Upper lobe of left lung (tissue), 6 donors: ENCODE data around the gene FBXL13. TPM values are rescaled to one million over a fixed set of nuclear protein-coding genes. Genes with fewer than 3 reads are reported as not detected.
"Not testable (repeated sequence)": the region's sequence is repeated elsewhere in the genome, so short reads cannot be mapped to it uniquely, and the experiment has no call there.

Experiments used
- ATAC-seq, 2 donors: fragments of 200-7000 bp; cut with Tn5 transposase; one replicate each; pipeline ENCODE4 v1.9.1; 2022; ENCODE audit warnings: mild to moderate bottlenecking in 2 of 2, moderate library complexity in 2 of 2; ENCODE audit not compliant: low FRiP score in 2 of 2
- DNase-seq, 2 donors: peaks; one replicate each; pipeline ENCODE4 v3.0.0-alpha.2; 2019 to 2020
- H3K27ac ChIP-seq, 4 donors: fragments of 200-600 bp; sonication (generic); one replicate each; pipeline ENCODE4 v1.5.1; 2016 to 2019
- H3K27me3 ChIP-seq, 4 donors: fragments of 200-600 bp; sonication (generic); one replicate each; pipeline ENCODE4 v1.5.1; 2017 to 2019
- H3K36me3 ChIP-seq, 4 donors: fragments of 200-600 bp; sonication (generic); one replicate each; pipeline ENCODE4 v1.5.1; 2016 to 2019
- H3K4me1 ChIP-seq, 4 donors: fragments of 200-600 bp; sonication (generic); one replicate each; pipeline ENCODE4 v1.5.1; 2018 to 2019
- H3K4me3 ChIP-seq, 4 donors: fragments of 200-600 bp; sonication (generic); one replicate each; pipeline ENCODE4 v1.5.1; 2017 to 2019; ENCODE audit warnings: mild to moderate bottlenecking in 2 of 4, moderate library complexity in 1 of 4
- H3K9me3 ChIP-seq, 4 donors: fragments of 200-600 bp; sonication (generic); one replicate each; pipeline ENCODE4 v1.5.1; 2018 to 2019
- EP300 ChIP-seq, 4 donors: sonication (generic); formaldehyde crosslinking; IDR thresholded peaks; one replicate each; pipeline ENCODE4 v1.5.1; 2017; ENCODE audit warnings: antibody characterized with exemption in 4 of 4, control low read depth in 2 of 4
- POLR2A ChIP-seq, 4 donors: fragments of 450-650 bp; IDR thresholded peaks; one replicate each; pipeline ENCODE4 v1.5.1; 2016 to 2017; ENCODE audit warnings: antibody characterized with exemption in 4 of 4, mild to moderate bottlenecking in 2 of 4
- POLR2AphosphoS5 ChIP-seq, 2 donors: sonication (generic); formaldehyde crosslinking; IDR thresholded peaks; one replicate each; pipeline ENCODE4 v1.5.1; 2017; ENCODE audit warnings: antibody characterized with exemption in 2 of 2
- WGBS, 2 donors: methylation state at CpG; one replicate each; pipeline ENCODE4 v1.1.5; 2017 to 2018; 5-methylcytosine and 5-hydroxymethylcytosine counted together
- total RNA-seq, 6 donors: library from RNA; depleted of rRNA in 4 of 6; stranded (reverse); fragments of >200 nt in 4 of 6; gene quantifications; one replicate each; pipeline versions ENCODE4 v1.1.0 to v1.2.1, GENCODE V29; 2016 to 2021
- TF ChIP-seq, protein P1 (sequence below), 6 experiments: fragments of 450-650 bp in 4 of 6; fragments of 200-600 bp in 2 of 6; sonication (generic) in 2 of 6; IDR thresholded peaks; one replicate each; pipeline ENCODE4 v1.5.1; 2016 to 2019; ENCODE audit warnings: antibody characterized with exemption in 6 of 6
- donor health status: DM: no; HTN: no; CAD: no; lungs with moderate emphysema.
- donor health status: DM: no; HTN: yes; CAD: no; lungs with severe emphysema.

The FBXL13 gene
- total RNA-seq, 6 donors from 2014 or later = 1.6 to 11.6 (median 2.9) TPM

DNA sequence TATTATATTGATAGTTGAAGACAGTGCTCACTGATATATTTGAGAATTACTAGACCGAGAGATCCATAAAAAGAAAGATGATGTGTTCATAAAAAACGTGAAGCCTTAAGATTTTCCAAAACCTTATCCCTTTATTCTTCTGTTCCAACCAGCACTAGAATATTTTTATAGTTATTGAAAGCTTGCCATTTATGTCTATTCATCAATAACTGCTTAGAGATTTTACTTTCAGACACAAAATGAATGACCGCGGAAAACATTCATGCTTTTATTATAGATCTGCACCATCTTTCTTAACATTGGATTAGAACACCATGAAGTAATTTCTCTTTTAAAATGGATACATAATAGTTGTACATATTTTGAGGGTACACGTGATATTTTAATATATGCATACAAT, 77.6 kb downstream of the FBXL13 start:
- ATAC-seq (no peak), DNase-seq (no peak)
- TF ChIP-seq POLR2A (IDR thresholded peaks at IDR 0.05) (no peak), EP300 (IDR thresholded peaks at IDR 0.05) (no peak), POLR2AphosphoS5 (IDR thresholded peaks at IDR 0.05) (no peak)
- TF ChIP-seq, protein P1, sequence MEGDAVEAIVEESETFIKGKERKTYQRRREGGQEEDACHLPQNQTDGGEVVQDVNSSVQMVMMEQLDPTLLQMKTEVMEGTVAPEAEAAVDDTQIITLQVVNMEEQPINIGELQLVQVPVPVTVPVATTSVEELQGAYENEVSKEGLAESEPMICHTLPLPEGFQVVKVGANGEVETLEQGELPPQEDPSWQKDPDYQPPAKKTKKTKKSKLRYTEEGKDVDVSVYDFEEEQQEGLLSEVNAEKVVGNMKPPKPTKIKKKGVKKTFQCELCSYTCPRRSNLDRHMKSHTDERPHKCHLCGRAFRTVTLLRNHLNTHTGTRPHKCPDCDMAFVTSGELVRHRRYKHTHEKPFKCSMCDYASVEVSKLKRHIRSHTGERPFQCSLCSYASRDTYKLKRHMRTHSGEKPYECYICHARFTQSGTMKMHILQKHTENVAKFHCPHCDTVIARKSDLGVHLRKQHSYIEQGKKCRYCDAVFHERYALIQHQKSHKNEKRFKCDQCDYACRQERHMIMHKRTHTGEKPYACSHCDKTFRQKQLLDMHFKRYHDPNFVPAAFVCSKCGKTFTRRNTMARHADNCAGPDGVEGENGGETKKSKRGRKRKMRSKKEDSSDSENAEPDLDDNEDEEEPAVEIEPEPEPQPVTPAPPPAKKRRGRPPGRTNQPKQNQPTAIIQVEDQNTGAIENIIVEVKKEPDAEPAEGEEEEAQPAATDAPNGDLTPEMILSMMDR (IDR thresholded peaks at IDR 0.05) = no peak

DNA sequence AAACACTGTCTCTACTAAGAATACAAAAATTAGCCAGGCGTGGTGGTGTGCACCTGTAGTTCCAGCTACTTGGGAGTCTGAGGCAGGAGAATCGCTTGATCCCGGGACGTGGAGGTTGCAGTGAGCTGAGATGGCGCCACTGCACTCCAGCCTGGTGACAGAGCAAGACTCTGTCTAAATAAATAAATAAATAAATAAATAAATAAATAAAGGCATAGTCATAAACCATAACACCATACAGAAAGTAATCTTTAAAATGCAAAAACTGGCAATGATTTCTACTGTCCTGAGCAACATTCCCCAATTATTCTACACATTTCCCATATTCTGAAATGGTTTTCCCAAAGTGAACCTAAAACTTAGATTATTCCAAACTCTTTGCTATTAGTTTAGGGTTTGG, 79.0 kb downstream of the FBXL13 start:
- not testable (repeated sequence) for H3K27ac ChIP-seq, H3K4me3 ChIP-seq, H3K9me3 ChIP-seq, H3K36me3 ChIP-seq, H3K27me3 ChIP-seq, ATAC-seq
- peaks cover 0 to 11% (median 3%) of the 10 kb centered on the region in 4 donors for H3K4me1 ChIP-seq
- 89 to 98% methylated on average over 5 of the region's 5 CpGs for WGBS, 2 donors
- peak in 1 of 2 donors; percentile 6 for DNase-seq

More for the DNA sequence above, 77.6 kb downstream of the FBXL13 start:
- peaks cover 0 to 6% (median 3%) of the 10 kb centered on the region in 4 donors for H3K9me3 ChIP-seq
- no peak overlapping the region for H3K27ac ChIP-seq
- WGBS, 2 donors = 89 to 96% methylated on average over 5 of the region's 5 CpGs
- peaks cover 0 to 3% (median under 1%) of the 10 kb centered on the region in 4 donors for H3K4me1 ChIP-seq
- no peaks in the 10 kb centered on the region for H3K27me3 ChIP-seq
- peaks cover 0 to 2% (median 0%) of the 10 kb centered on the region in 4 donors for H3K36me3 ChIP-seq
- H3K4me3 ChIP-seq = no peak overlapping the region

DNA sequence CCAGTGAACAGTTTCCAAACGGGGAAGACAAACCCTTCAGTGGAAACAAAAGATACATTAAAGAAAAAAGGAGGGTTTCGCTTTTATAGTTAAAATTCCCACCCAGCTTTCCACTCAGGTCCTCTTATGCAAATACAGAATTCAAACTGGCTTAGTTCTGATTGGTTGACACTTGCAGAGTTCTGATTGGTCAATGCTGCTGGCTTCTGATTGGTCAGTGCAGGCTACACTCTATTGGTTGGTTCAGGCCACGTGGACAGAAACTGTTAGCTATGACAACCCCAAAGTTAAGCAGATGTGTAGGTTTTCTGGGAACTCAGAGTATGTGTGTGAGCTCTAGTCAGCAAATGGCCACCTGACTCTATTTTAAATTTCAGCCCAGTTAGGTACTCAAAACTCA, 80.0 kb downstream of the FBXL13 start:
- no peak overlapping the region for H3K27ac ChIP-seq
- ATAC-seq = no peak
- no peaks in the 10 kb centered on the region for H3K27me3 ChIP-seq
- no peaks in the 10 kb centered on the region for H3K36me3 ChIP-seq
- WGBS, 2 donors = 88% methylated on average over 3 of the region's 3 CpGs
- H3K4me1 ChIP-seq = peaks cover 0 to 11% (median 3%) of the 10 kb centered on the region in 4 donors
- H3K9me3 ChIP-seq = no peaks in the 10 kb centered on the region
- no peak for DNase-seq
- no peak overlapping the region for H3K4me3 ChIP-seq
- TF ChIP-seq POLR2AphosphoS5 (IDR thresholded peaks at IDR 0.05) = no peak
- TF ChIP-seq POLR2A (IDR thresholded peaks at IDR 0.05) = no peak
- TF ChIP-seq, protein P1 (IDR thresholded peaks at IDR 0.05) = no peak
- no peak for TF ChIP-seq EP300 (IDR thresholded peaks at IDR 0.05)

DNA sequence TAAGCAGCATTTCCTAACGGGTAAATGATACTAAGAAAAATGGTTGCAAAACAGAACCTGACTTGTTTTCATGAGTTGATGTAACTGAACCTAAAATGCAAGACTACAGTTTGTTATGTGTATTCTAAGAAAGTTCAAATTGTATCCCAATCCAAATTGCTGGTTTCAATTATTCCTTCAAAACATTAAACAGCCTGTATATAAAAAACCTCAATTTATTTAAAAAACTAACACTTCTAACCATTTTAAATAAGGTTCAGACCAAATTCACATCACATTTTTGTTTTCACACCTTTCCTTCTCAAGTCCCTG, 80.9 kb downstream of the FBXL13 start:
- Histone ChIP-seq H3K27ac (no peak overlapping the region), H3K9me3 (no peaks in the 10 kb centered on the region), H3K4me1 (peaks cover 0 to 11% (median 3%) of the 10 kb centered on the region in 4 donors), H3K36me3 (no peaks in the 10 kb centered on the region), H3K4me3 (no peak overlapping the region), H3K27me3 (no peaks in the 10 kb centered on the region)
- ATAC-seq (no peak), DNase-seq (no peak)
- 36 to 54% methylated on average over 1 of the region's 1 CpG for WGBS, 2 donors
- TF ChIP-seq, protein P1 (IDR thresholded peaks at IDR 0.05) = no peak
- TF ChIP-seq EP300 (IDR thresholded peaks at IDR 0.05) = no peak
- no peak for TF ChIP-seq POLR2A (IDR thresholded peaks at IDR 0.05)
- TF ChIP-seq POLR2AphosphoS5 (IDR thresholded peaks at IDR 0.05) = no peak

DNA sequence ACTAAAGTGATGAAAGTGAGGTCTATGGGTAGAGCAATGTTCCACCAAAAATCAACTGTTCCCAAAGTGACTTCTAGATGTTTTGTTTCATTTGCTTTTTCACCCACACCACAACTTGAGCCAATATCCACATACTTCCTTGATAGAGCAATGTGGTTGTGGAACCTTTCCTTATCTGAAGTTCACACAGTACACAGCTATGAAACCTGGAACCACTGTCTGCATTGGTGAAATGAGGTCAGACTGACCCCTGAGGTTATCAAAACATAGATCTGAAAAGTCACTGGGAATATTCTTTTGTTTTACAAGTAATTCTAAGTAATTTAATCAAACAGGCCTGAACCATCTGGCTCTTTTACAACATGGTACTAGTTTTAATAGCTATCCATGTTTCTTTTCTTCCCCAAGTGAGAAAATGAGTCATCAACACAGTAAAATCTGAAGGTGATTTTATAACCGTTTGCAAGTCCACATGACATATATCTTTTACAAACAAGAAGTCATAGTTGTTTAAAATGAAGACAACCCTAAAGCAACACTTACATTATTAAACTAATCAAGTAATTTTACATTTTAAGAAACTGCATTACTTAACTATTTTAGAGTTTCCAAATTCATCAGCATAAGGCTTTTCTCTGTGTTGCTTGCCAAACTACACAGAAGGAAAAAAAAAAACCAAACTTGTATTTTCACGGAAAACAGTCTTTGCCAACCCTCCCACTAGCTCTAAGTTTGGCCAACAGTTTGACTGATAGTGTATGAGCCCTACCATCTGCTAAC, 81.5 kb downstream of the FBXL13 start:
- H3K4me1 ChIP-seq = peaks cover 0 to 11% (median 3%) of the 10 kb centered on the region in 4 donors
- WGBS, 2 donors = 21 to 47% methylated on average over 2 of the region's 2 CpGs
- no peaks in the 10 kb centered on the region for H3K9me3 ChIP-seq
- H3K4me3 ChIP-seq = no peak overlapping the region
- H3K27me3 ChIP-seq = no peaks in the 10 kb centered on the region
- peak overlapping the region in 3 of 4 donors; percentile 6 to 21 (median 12) for H3K27ac ChIP-seq
- H3K36me3 ChIP-seq = no peaks in the 10 kb centered on the region
- DNase-seq = no peak
- peak in 1 of 2 donors; percentile 74 for ATAC-seq
- TF ChIP-seq EP300 (IDR thresholded peaks at IDR 0.05) (no peak), POLR2A (IDR thresholded peaks at IDR 0.05) (no peak), POLR2AphosphoS5 (IDR thresholded peaks at IDR 0.05) (no peak)
- TF ChIP-seq, protein P1 (IDR thresholded peaks at IDR 0.05) = no peak
